Panc1 (cell line): ENCODE results near the gene B4GALT7. TPM values are rescaled to one million over a fixed set of nuclear protein-coding genes. Genes with fewer than 3 reads are reported as not detected.

Source experiments
- ATAC-seq: fragments of 200-7000 bp; cut with Tn5 transposase; 2 replicates; pipeline ENCODE4 v1.9.1; 2020; ENCODE audit warnings: mild to moderate bottlenecking, moderate library complexity
- BruUV-seq: library from RNA; stranded (reverse); fragments of 400-500 nt; replicated peaks from 2 replicates; lab custom pipeline; 2021; lab: Mats Ljungman, UMichigan
- CTCF ChIA-PET: fragments of 300-600 bp; sonication (Branson Sonifier 250); formaldehyde crosslinking; loops from one replicate; lab custom pipeline; 2022; ENCODE audit warnings: antibody characterized with exemption; lab: Charles Lee
- POLR2A ChIA-PET: fragments of 300-600 bp; sonication (Branson Sonifier 250); formaldehyde crosslinking; loops from one replicate; lab custom pipeline; 2022; ENCODE audit warnings: antibody characterized with exemption; lab: Charles Lee
- DNase-seq: peaks from one replicate; pipeline ENCODE4 v3.0.0-alpha.2; 2010; ENCODE audit warnings: low read depth, low spot score
- H3K27ac ChIP-seq: 2 replicates; pipeline ENCODE4 v1.5.1; 2011; ENCODE audit warnings: mild to moderate bottlenecking, low read length, inconsistent platforms
- H3K27me3 ChIP-seq: fragments of 200-500 bp; sonication (Bioruptor generic); 2 replicates; pipeline ENCODE4 v1.6.0; 2014; ENCODE audit warnings: low read length, inconsistent platforms; ENCODE audit not compliant: control insufficient read depth, insufficient read depth
- H3K36me3 ChIP-seq: fragments of 200-500 bp; sonication (Bioruptor generic); 2 replicates; pipeline ENCODE4 v1.5.1; 2014; ENCODE audit warnings: inconsistent platforms, mild to moderate bottlenecking, low read length, moderate library complexity; ENCODE audit not compliant: control insufficient read depth, insufficient read depth
- H3K4me1 ChIP-seq: 2 replicates; pipeline ENCODE4 v1.5.1; 2011; ENCODE audit warnings: inconsistent platforms, mild to moderate bottlenecking, low read length, moderate library complexity; ENCODE audit not compliant: control insufficient read depth, insufficient read depth
- H3K4me3 ChIP-seq, 2 experiments: 2 replicates each; pipeline ENCODE4 v1.5.1; 2011 to 2012; ENCODE audit warnings: low read depth in 2 of 2, low read length in 2 of 2, mild to moderate bottlenecking in 2 of 2, inconsistent platforms in 1 of 2, moderate library complexity in 1 of 2
- H3K9me3 ChIP-seq: fragments of 200-500 bp; sonication (Bioruptor generic); 2 replicates; pipeline ENCODE4 v1.5.1; 2014; ENCODE audit warnings: low read depth, mild to moderate bottlenecking, inconsistent platforms, low read length, moderate library complexity; ENCODE audit not compliant: control insufficient read depth, insufficient read depth
- CTCF ChIP-seq: fragments of 450-650 bp; IDR thresholded peaks from 2 replicates; pipeline ENCODE4 v1.5.1; 2017; ENCODE audit warnings: mild to moderate bottlenecking
- POLR2AphosphoS5 ChIP-seq: IDR thresholded peaks from 2 replicates; pipeline ENCODE4 v1.6.1; 2012; ENCODE audit warnings: mild to moderate bottlenecking, low read depth, low read length, moderate library complexity
- REST ChIP-seq, 2 experiments: IDR thresholded peaks; 2 replicates each; pipeline ENCODE4 v1.6.1; 2011 to 2012; ENCODE audit warnings: low read depth in 2 of 2, control low read depth in 1 of 2, low read length in 1 of 2, mild to moderate bottlenecking in 1 of 2, moderate library complexity in 1 of 2; ENCODE audit not compliant: insufficient read depth in 1 of 2
- SIN3A ChIP-seq: IDR thresholded peaks from 2 replicates; pipeline ENCODE4 v1.6.1; 2012; ENCODE audit warnings: low read depth, mild to moderate bottlenecking, low read length, moderate library complexity, borderline replicate concordance; ENCODE audit not compliant: insufficient read depth
- TCF7L2 ChIP-seq: IDR thresholded peaks from 2 replicates; pipeline ENCODE4 v1.6.1; 2011; ENCODE audit warnings: mild to moderate bottlenecking, low read depth, low read length, inconsistent platforms
- in situ Hi-C: cut with HindIII; loops from 2 replicates; pipeline ENCODE4 v1.10.0; 2016; ENCODE audit warnings: low sequenced_read_pairs, low pct_unique_long_range_greater_than_20kb
- intact Hi-C: fragments of 100-400 bp; cut with micrococcal nuclease; formaldehyde crosslinking; loops from one replicate; pipeline ENCODE4 v1.10.0; 2022; ENCODE audit not compliant: unreplicated experiment
- total RNA-seq: library from RNA; stranded (reverse); gene quantifications from one replicate; pipeline ENCODE4 v1.2.1, GENCODE V29; 2021; ENCODE audit not compliant: unreplicated experiment

B4GALT7 gene
- total RNA-seq, 1 experiment from 2014 or later: 38.0 TPM

- POLR2A ChIA-PET: no interaction called here
- H3K4me3 ChIP-seq: no peak overlapping the region
- no peaks in the 10 kb centered on the region for H3K9me3 ChIP-seq
- in situ Hi-C loops (loop anchor here (10.0 kb wide), 1 partner anchor 49 kb away; no protein-coding TSS in a partner anchor), intact Hi-C loops (no loop called here)
- ATAC-seq (no peak), DNase-seq (no peak)
- CTCF ChIA-PET: interaction anchor here (0.7 kb wide), 1 partner anchor 355 kb away, joined by 5 read pairs; no protein-coding TSS in a partner anchor
- H3K27me3 ChIP-seq: peaks cover 8% of the 10 kb centered on the region; the same call in 1 of the 2 replicates
- H3K4me1 ChIP-seq: peaks cover 5% of the 10 kb centered on the region; the same call in 1 of the 2 replicates
- no peak for TF ChIP-seq CTCF
- TF ChIP-seq REST (IDR thresholded peaks at IDR 0.05; ENCODE audit: insufficient read depth in 1 of 2, low read depth in 2 of 2, low read length in 1 of 2): no peak
- TF ChIP-seq SIN3A: no peak
- TF ChIP-seq TCF7L2: no peak
- no peak for TF ChIP-seq POLR2AphosphoS5
- peaks cover 14% of the 10 kb centered on the region for H3K36me3 ChIP-seq
- H3K27ac ChIP-seq: no peak overlapping the region
- no TSS peak for BruUV-seq
Observed at GRCh38 chr5:177594071-177594470, 5.9 kb upstream of the B4GALT7 start.

- H3K27ac ChIP-seq: no peak overlapping the region
- H3K9me3 ChIP-seq: no peaks in the 10 kb centered on the region
- H3K27me3 ChIP-seq: peaks cover 6% of the 10 kb centered on the region; the same call in 1 of the 2 replicates
- ChIA-PET POLR2A (interaction anchor here (0.5 kb wide), 1 partner anchor 16 kb away, joined by 9 read pairs; no protein-coding TSS in a partner anchor), CTCF (no interaction called here)
- intact Hi-C loops (no loop called here), in situ Hi-C loops (loop anchor here (10.0 kb wide), 1 partner anchor 50 kb away; no protein-coding TSS in a partner anchor)
- H3K4me1 ChIP-seq: peaks cover 5% of the 10 kb centered on the region; the same call in 1 of the 2 replicates
- H3K36me3 ChIP-seq: peaks cover 14% of the 10 kb centered on the region
- ATAC-seq (no peak), DNase-seq (no peak)
- TF ChIP-seq REST (IDR thresholded peaks at IDR 0.05; ENCODE audit: insufficient read depth in 1 of 2, low read depth in 2 of 2, low read length in 1 of 2): no peak
- TF ChIP-seq POLR2AphosphoS5: no peak
- no peak for TF ChIP-seq TCF7L2
- H3K4me3 ChIP-seq: no peak overlapping the region
- BruUV-seq: no TSS peak
Observed at GRCh38 chr5:177595026-177595585, 4.8 kb upstream of the B4GALT7 start.
